ENCODE results near the gene BICRAL.
A peak's percentile ranks its signal among the peaks of the same experiment; 100 is the strongest.
"Not testable (repeated sequence)": the region's sequence is repeated elsewhere in the genome, so short reads cannot be mapped to it uniquely, and the experiment has no call there.

BICRAL gene

GRCh38 chr6:42896178-42896719 is 114.4 kb downstream of the BICRAL start:
- DNase-seq (ENCODE audit: low spot score): no peak

GRCh38 chr6:42898891-42899361 is 117.1 kb downstream of the BICRAL start:
- DNase-seq (ENCODE audit: low spot score): peak; percentile 80

DNA sequence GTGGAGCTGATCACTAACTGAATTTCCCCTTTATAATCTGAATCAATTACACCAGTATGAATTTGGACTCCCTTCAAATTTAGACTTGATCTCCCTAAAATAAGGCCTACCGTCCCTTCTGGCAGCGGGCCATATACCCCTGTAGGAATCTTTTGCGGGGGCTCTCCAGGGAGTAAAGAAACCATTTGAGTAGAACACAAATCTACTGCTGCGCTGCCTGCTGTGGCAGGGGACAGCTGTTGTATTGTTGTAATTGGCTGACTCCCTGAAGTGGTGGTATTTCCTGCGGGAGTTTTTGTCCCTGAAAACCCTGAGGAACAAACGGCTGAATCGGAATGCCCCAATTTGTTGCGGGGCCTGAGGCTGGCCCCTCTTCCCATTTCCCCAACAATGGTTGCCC is 118.0 kb downstream of the BICRAL start:
- DNase-seq (ENCODE audit: low spot score): no peak

DNA sequence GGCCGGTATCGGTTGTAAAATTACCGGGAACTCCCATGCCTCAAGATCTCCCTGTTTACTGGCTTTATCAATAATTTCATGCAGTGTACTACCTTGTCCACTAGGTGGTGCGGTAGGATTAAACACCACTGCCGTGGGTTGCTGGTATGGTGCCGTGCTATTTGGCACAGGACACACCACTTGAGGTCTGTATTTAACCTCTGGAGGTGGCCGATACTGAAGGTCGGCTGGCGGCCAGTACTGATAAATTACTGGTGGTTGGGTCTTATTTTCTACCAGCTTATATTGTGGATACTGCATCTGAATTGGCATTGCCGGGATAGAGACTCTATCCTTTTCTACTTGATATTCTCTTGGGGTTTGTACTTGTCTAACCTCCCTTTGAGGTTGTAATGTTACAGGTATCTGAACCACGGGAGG is 119.7 kb downstream of the BICRAL start:
- peak; percentile 91 for DNase-seq (ENCODE audit: low spot score)

DNA sequence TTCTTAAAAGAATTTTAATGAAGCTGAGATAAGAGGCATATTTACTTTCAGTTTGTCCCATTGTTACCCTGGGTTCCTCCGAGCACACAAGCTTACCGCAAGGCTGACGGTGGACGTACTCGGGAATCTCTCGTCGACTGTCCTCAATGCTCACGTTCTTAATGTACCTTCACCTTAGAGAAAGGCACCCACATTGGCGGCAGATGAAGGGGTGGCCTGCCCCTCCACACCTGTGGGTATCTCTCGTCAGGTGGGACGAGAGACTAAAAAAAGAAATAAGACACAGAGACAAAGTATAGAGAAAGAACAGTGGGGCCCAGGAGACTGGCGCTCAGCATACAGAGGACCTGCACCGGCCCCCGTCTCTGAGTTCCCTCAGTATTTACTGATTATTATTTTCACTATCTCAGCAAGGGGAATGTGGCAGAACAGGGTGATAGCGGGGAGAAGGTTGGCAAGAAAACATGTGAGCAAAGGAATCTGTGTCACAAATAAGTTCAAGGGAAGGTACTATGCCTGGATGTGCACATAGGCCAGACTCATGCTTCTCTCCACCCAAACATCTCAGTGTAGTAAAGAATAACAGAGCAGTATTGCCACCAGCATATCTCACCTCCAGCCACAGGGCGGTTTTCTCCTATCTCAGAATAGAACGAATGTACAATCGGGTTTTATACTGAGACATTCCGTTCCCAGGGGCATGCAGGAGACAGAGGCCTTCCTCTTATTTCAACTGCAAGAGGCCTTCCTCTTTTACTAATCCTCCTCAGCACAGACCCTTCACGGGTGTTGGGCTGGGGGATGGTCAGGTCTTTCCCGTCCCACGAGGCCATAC is 120.8 kb downstream of the BICRAL start:
- DNase-seq (ENCODE audit: low spot score): not testable (repeated sequence)

DNA sequence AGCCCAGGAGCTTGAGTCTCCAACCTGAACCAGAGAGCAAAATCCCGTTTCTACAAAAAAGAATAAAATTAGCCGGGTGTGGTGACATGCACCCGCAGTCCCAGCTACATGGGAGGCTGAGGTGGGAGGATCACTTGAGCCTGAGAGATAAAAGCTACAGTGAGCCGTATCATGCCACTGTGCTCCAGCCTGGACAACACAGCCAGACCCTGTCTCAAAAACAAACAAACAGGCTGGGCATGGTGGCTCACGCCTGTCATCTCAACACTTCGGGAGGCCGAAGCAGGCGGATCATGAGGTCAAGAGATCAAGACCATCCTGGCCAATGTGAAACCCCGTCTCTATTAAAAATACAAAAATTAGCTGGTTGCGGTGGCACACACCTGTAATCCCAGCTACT is 122.6 kb downstream of the BICRAL start:
- no peak for DNase-seq (ENCODE audit: low spot score)

- no peak for DNase-seq (ENCODE audit: low spot score)
Observed at GRCh38 chr6:42907336-42907735, 125.5 kb downstream of the BICRAL start.

DNA sequence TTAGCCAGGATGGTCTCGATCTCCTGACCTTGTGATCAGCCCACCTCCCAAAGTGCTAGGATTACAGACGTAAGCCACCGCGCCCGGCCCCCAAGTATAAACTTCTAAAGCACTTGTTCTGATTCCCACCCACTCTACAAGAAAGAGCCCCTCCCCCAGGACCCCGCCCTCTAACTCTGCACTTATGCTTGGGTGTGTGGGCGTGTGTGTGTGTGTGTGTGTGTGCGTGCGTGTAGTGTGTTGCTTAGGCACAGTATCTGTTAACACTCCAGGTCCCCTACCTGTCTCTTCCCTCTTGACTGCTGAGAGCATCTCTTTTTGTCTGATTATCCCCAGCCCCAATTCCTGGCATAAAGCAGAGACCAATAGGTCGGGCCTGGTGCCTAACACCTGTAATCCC is 128.0 kb downstream of the BICRAL start:
- no peak for DNase-seq (ENCODE audit: low spot score)

GRCh38 chr6:42911171-42912021 is 129.5 kb downstream of the BICRAL start:
- DNase-seq (ENCODE audit: low spot score): no peak

DNA sequence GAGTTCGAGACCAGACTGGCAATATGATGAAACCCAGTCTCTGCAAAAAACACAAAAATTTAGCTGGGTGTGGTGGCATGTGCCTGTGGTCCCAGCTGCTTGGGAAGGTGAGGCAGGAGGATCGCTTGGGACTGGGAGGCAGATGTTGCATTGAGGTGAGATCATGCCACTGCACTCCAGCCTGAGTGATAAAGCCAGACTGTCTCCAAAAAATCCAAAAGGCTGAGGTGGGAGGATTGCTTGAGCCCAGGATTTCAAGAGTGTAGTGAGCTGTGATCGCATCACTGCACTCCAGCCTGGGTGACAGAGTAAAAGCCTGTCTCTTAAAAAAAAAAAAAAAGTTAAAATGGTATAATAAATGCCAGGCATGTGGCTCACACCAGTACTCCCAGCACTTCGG is 132.7 kb downstream of the BICRAL start:
- DNase-seq (ENCODE audit: low spot score): no peak

GRCh38 chr6:42915732-42916131 is 133.9 kb downstream of the BICRAL start, which contains the start of gene PTCRA:
Gene PTCRA (plus strand): TSS chr6:42916053. CDS start chr6:42916070, 17 bp downstream.
- DNase-seq (ENCODE audit: low spot score): no peak

GRCh38 chr6:42916288-42916687 is 134.4 kb downstream of the BICRAL start:
- DNase-seq (ENCODE audit: low spot score): no peak

Measured in hematopoietic multipotent progenitor cell treated with erythropoietin and hydrocortisone succinate and interleukin-3 and kit ligand, for 15 days (in vitro differentiated cells).